HFF-Myc (cell line): Measurements from ENCODE around the gene ZNF569.
A peak's percentile ranks its signal among the peaks of the same experiment; 100 is the strongest.

ENCODE experiments used
- DNase-seq: peaks from one replicate; pipeline ENCODE4 v3.0.0-alpha.2; 2011; ENCODE audit warnings: low read depth; ENCODE audit errors: extremely low read depth
- H3K4me3 ChIP-seq: replicated peaks from 2 replicates; pipeline ENCODE4 v1.5.1; 2011; ENCODE audit warnings: low read depth, mild to moderate bottlenecking, control low read depth, low read length
- TF ChIP-seq, protein P1 (sequence below): IDR thresholded peaks from 2 replicates; pipeline ENCODE4 v1.5.1; 2012; ENCODE audit warnings: mild to moderate bottlenecking, low read depth, low read length, control low read depth; ENCODE audit errors: missing control alignments

ZNF569 gene

DNA sequence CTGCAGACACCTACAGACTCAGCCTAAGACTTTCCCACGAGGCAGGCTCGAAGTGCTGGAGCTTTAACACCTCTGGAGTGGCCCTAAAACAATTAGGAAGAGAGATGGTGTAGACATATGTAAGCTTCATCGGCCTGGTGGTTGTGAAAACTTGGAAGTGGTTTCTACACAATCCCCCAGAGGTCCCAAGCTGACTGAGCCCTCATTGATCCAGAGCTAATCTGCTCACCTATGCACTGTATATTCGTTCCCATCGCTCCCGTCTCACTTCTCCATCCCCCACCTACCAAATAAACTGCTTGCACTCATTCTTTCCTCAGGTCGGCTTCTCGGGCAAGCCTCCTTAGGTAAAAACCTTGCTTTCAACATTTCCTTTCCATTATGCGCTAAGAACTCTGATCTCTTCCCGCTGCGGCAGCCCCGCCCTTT lies 38.7 kb upstream of the ZNF569 start:
- TF ChIP-seq, protein P1, sequence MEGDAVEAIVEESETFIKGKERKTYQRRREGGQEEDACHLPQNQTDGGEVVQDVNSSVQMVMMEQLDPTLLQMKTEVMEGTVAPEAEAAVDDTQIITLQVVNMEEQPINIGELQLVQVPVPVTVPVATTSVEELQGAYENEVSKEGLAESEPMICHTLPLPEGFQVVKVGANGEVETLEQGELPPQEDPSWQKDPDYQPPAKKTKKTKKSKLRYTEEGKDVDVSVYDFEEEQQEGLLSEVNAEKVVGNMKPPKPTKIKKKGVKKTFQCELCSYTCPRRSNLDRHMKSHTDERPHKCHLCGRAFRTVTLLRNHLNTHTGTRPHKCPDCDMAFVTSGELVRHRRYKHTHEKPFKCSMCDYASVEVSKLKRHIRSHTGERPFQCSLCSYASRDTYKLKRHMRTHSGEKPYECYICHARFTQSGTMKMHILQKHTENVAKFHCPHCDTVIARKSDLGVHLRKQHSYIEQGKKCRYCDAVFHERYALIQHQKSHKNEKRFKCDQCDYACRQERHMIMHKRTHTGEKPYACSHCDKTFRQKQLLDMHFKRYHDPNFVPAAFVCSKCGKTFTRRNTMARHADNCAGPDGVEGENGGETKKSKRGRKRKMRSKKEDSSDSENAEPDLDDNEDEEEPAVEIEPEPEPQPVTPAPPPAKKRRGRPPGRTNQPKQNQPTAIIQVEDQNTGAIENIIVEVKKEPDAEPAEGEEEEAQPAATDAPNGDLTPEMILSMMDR = no peak
- no peak for DNase-seq
- peak overlapping the region; percentile 29 for H3K4me3 ChIP-seq

DNA sequence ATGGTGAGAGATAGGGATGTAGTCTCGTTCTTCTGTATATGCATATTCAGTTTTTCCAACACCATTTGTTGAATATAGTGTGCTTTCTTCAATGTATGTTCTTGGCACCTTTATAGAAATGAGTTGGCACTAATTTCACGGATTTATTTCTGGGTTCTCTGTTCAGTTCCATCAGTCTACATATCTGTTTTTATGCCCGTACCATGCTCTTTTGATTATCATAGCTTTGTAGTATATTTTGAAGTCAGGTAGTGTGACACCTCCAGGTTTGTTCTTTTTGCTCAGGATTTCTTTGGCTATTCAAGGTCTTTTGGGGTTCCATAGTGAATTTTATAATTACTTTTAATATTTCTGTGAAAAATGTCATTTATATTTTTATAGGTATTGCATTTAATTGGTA lies 25.0 kb upstream of the ZNF569 start:
- H3K4me3 ChIP-seq = no peak overlapping the region
- no peak for DNase-seq
- TF ChIP-seq, protein P1 = no peak

DNA sequence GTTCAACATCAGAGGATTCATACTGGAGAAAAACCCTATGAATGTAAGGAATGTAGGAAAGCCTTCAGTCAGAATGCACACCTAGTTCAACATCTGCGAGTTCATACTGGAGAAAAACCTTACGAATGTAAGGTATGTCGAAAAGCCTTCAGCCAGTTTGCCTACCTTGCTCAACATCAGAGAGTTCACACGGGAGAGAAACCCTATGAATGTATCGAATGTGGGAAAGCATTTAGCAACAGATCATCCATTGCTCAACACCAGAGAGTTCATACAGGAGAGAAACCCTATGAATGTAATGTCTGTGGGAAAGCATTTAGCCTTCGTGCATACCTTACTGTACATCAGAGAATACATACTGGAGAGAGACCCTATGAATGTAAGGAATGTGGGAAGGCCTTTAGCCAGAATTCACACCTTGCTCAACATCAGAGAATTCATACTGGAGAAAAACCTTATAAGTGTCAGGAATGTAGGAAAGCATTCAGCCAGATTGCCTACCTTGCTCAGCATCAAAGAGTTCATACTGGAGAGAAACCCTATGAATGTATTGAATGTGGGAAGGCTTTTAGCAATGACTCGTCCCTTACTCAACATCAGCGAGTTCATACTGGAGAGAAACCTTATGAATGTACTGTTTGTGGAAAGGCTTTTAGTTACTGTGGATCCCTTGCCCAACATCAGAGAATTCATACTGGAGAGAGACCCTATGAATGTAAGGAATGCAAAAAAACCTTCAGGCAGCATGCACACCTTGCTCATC lies 17.3 kb upstream of the ZNF569 start:
- TF ChIP-seq, protein P1 = no peak
- no peak for DNase-seq
- no peak overlapping the region for H3K4me3 ChIP-seq

DNA sequence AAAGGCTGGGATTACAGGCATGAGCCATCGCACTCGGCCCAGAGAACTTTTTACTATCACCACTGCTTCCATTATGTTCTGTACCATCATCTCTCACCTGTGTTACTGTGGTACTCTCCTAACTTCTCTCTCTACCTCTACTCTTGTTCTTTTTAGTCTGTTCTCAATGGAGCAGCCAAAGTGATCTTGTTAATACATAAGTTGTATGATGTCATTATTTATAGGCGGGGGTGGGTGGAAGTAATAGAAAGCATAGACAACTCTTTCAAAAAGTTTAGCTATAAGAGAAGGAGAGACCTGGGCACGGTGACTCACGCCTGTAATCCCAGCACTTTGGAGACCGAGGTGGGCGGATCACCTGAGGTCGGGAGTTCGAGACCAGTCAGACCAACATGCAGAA lies 4.9 kb upstream of the ZNF569 start:
- no peak for DNase-seq
- TF ChIP-seq, protein P1 = no peak
- no peak overlapping the region for H3K4me3 ChIP-seq

DNA sequence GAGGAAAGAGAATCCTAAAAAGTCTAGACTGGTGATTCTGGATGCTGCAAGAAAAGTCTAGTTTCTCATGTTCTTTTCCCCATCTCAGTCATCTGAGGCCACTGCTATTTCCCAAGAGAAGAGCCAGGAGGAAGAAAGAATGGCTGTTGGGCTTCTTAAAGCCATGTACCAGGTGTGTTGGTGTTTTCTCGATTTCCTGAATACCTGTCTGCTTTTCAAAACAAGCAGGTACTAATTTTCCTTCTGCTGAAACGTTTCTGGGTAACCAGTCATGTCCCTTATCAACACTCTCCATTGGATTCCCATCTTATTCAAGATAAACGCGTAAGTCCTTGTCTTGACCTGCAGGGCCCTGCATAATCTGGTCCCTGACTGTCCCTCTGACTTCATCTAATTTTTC lies 3.0 kb upstream of the ZNF569 start:
- DNase-seq = no peak
- TF ChIP-seq, protein P1 = no peak
- peak overlapping the region; percentile 79 for H3K4me3 ChIP-seq

DNA sequence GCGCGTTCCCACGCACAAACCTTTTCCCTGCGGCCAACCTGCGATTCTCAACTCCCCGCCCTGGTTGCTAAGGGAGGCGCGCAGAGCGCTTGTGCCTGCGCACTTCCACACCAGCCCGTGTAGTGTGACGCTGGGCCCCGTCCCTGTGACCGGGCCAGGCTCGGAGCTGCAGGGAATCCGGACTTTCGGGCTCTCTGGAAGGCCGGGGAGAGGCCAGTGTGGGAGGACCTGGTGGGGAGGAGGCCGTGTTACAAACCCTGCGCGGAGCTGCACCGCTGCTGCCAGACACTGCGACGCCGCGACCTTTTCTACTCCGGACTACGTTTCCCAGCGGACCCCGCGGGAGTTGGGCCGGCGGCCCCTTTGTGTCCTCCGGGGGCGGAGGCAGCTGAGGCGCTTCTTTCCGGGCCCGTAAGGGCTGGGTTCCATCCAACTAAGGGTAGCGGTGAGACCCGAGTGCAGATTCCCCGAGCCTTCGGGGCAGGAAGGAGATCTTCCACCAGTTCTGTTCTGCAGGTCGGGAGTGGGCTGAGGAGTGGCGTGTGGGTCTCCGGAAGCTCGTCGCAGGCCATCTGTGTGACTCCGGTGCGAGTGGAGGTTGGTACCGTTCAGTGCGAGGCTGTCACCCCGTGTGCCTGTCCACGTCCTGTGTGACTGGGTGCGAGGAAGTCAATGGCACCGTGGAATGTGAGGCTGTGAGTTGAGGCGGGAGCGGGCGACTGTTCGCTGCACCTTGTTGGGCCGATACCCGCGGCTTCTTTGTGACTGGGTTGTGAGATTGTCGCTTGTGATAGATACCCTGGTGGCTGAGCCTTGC lies 1.9 kb upstream of the ZNF569 start, which contains the start of gene ZNF570:
Gene ZNF570, plus strand, starts transcription at position 396 of the 817 bp plus-strand sequence. CDS start 999 bp downstream, outside the sequence.
- peak within 1 kb of the TSS; percentile 79 for H3K4me3 ChIP-seq
- TF ChIP-seq, protein P1 = no peak
- peak; percentile 45 for DNase-seq
